Measurements from ENCODE around the gene EAF2. TPM values are rescaled to one million over a fixed set of nuclear protein-coding genes. Genes with fewer than 3 reads are reported as not detected.
A peak's percentile ranks its signal among the peaks of the same experiment; 100 is the strongest.
"Not testable (repeated sequence)": the region's sequence is repeated elsewhere in the genome, so short reads cannot be mapped to it uniquely, and the experiment has no call there.

The EAF2 gene
- total and polyA plus RNA-seq, 5 donors from 2014 or later, result 5.7 to 15.2 (median 8.3) TPM

DNA sequence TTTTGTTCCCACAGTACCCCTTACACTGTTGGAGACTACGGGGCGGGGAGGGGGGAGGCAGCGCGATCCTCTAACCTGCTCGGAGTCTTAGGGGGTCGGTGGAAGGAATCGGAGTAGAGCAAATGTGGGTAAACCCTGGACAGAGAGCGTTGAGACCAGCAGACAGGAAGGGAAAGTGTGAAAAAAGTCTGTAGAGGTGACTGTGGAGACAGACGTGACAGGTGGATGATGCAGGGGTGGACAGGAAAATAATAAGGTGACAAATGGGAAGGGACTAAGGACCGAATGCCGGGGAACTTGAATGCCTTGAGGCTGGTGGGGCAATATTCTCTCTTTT lies 424 bp downstream of the EAF2 start:
- Mint-ChIP-seq H3K4me3 (peak overlapping the region; percentile 90 to 96 (median 96)), H3K9me3 (no peaks in the 10 kb centered on the region), H3K4me1 (peaks cover 29 to 60% (median 45%) of the 10 kb centered on the region in 4 donors), H3K36me3 (peaks cover 14% of the 10 kb centered on the region), H3K27me3 (peaks cover 6% of the 10 kb centered on the region), H3K27ac (peak overlapping the region in 2 of 3 donors; percentile 94 to 95)
- DNase-seq (no peak), ATAC-seq (ENCODE audit: low read depth in 2 of 2) (no peak)
- Histone ChIP-seq H3K36me3 (ENCODE audit: control insufficient read depth, insufficient read depth, low read length) (peaks cover 8% of the 10 kb centered on the region), H3K27me3 (ENCODE audit: control insufficient read depth, insufficient read depth, low read length) (no peaks in the 10 kb centered on the region), H3K27ac (ENCODE audit: insufficient read depth, low read length, poor library complexity, severe bottlenecking) (peak overlapping the region; percentile 87), H3K9me3 (ENCODE audit: control insufficient read depth in 2 of 2, low read length in 2 of 2) (no peaks in the 10 kb centered on the region), H3K4me1 (ENCODE audit: control insufficient read depth, insufficient read depth, low read length, poor library complexity, severe bottlenecking) (peaks cover 31% of the 10 kb centered on the region), H3K4me3 (ENCODE audit: low read depth, low read length) (peak overlapping the region; percentile 95)

DNA sequence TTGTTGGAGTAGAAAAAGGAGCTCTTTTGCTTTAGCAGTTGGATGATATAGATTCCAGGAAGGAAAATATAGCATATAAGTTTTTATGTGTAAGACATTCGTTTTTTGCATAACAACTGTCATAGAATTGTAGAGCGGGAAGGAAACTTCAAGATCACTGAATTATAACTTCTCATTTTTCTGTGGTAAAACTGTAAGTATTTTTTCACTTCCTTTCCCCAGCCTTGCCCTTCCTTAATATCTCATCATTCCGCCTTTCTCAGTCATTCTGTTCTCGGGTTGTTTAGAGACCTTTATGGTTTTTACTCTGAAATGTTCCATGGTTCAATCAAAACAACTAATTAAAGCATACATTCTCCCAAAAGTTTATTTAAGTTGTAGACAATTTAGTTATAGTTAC lies 1.1 kb downstream of the EAF2 start:
- Histone ChIP-seq H3K9me3 (ENCODE audit: control insufficient read depth in 2 of 2, low read length in 2 of 2) (no peaks in the 10 kb centered on the region), H3K36me3 (ENCODE audit: control insufficient read depth, insufficient read depth, low read length) (peaks cover 8% of the 10 kb centered on the region), H3K4me1 (ENCODE audit: control insufficient read depth, insufficient read depth, low read length, poor library complexity, severe bottlenecking) (peaks cover 31% of the 10 kb centered on the region), H3K4me3 (ENCODE audit: low read depth, low read length) (peak overlapping the region; percentile 95), H3K27ac (ENCODE audit: insufficient read depth, low read length, poor library complexity, severe bottlenecking) (no peak overlapping the region), H3K27me3 (ENCODE audit: control insufficient read depth, insufficient read depth, low read length) (no peaks in the 10 kb centered on the region)
- H3K9me3 Mint-ChIP-seq, result no peaks in the 10 kb centered on the region
- peaks cover 27 to 54% (median 41%) of the 10 kb centered on the region in 4 donors for H3K4me1 Mint-ChIP-seq
- DNase-seq (peak in 1 of 3 donors; percentile 11), ATAC-seq (ENCODE audit: low read depth in 2 of 2) (no peak)
- peak overlapping the region; percentile 90 to 96 (median 96) for H3K4me3 Mint-ChIP-seq
- peaks cover 6% of the 10 kb centered on the region for H3K27me3 Mint-ChIP-seq
- peak overlapping the region in 2 of 3 donors; percentile 94 to 95 for H3K27ac Mint-ChIP-seq
- peaks cover 9% of the 10 kb centered on the region for H3K36me3 Mint-ChIP-seq

DNA sequence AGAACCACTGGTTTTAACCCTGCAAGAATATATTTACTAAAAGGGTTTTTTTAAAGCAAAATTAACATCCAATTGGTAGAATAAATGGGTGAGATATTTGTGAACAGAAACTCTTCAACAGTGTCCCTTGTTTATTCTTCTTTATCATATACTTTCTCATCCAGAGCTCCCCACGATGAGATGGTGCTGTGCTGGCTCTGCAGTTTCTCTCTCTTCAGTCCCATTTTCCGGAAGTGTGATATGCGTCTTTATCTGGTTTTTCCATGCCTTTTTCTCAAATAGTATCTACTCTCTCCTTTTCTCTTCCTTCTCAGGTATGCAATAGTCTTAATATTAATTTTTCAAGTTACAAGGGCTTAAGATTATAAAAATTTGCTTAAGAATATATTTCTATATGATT lies 1.5 kb downstream of the EAF2 start:
- H3K27me3 Mint-ChIP-seq, result peaks cover 6% of the 10 kb centered on the region
- peak overlapping the region in 1 of 3 donors; percentile 67 for H3K27ac Mint-ChIP-seq
- H3K4me3 ChIP-seq (ENCODE audit: low read depth, low read length), result peak overlapping the region; percentile 95
- DNase-seq (no peak), ATAC-seq (ENCODE audit: low read depth in 2 of 2) (no peak)
- H3K4me3 Mint-ChIP-seq, result peak overlapping the region; percentile 90 to 96 (median 96)
- peaks cover 9% of the 10 kb centered on the region for H3K36me3 Mint-ChIP-seq
- no peaks in the 10 kb centered on the region for H3K9me3 ChIP-seq (ENCODE audit: control insufficient read depth in 2 of 2, low read length in 2 of 2)
- no peaks in the 10 kb centered on the region for H3K9me3 Mint-ChIP-seq
- no peak overlapping the region for H3K27ac ChIP-seq (ENCODE audit: insufficient read depth, low read length, poor library complexity, severe bottlenecking)
- no peaks in the 10 kb centered on the region for H3K27me3 ChIP-seq (ENCODE audit: control insufficient read depth, insufficient read depth, low read length)
- peaks cover 31% of the 10 kb centered on the region for H3K4me1 ChIP-seq (ENCODE audit: control insufficient read depth, insufficient read depth, low read length, poor library complexity, severe bottlenecking)
- peaks cover 5% of the 10 kb centered on the region for H3K36me3 ChIP-seq (ENCODE audit: control insufficient read depth, insufficient read depth, low read length)
- peaks cover 27 to 50% (median 39%) of the 10 kb centered on the region in 4 donors for H3K4me1 Mint-ChIP-seq

DNA sequence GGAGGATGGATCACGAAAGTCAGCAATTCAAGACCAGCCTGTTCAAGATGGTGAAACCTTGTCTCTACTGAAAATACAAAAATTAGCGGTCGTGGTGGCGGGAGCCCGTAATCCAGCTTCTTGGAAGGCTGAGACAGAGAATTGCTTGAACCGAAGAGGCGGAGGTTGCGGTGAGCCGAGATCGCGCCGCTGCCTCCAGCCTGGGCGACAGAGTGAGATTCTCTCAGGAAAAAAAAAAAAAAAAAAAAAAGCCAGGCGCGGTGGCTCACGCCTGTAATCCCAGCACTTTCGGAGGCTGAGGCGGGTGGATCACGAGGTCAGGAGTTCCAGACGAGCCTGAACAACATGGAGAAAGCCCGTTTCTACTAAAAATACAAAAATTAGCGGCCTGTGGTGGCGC lies 5.0 kb downstream of the EAF2 start:
- DNase-seq, result no peak
- H3K9me3 ChIP-seq (ENCODE audit: control insufficient read depth in 2 of 2, low read length in 2 of 2), result no peaks in the 10 kb centered on the region

DNA sequence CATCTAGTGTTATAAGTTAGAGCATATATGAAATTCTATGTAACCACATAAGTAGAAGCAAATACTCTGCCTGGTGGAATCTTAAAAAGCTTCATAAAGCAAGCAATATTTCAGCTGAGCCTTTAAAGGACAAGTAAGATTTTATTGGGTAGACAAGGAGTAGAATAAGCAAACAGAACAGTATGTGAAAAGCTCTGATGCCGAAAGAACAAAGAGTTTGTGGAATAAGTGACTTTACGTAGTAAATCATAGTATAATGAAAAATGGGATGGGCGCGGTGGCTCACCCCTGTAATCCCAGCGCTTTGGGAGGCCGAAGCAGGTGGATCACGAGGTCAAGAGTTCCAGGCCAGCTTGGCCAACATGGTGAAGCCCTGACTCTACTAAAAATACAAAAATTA lies 9.9 kb downstream of the EAF2 start:
- no peak for DNase-seq
- no peak for ATAC-seq (ENCODE audit: low read depth in 2 of 2)
- H3K4me1 ChIP-seq (ENCODE audit: control insufficient read depth, insufficient read depth, low read length, poor library complexity, severe bottlenecking), result no peaks in the 10 kb centered on the region
- Mint-ChIP-seq H3K9me3 (no peaks in the 10 kb centered on the region), H3K4me1 (peaks cover 0 to 6% (median 2%) of the 10 kb centered on the region in 4 donors), H3K36me3 (peaks cover 11% of the 10 kb centered on the region), H3K4me3 (no peak overlapping the region), H3K27ac (no peak overlapping the region), H3K27me3 (no peaks in the 10 kb centered on the region)
- H3K27me3 ChIP-seq (ENCODE audit: control insufficient read depth, insufficient read depth, low read length), result no peaks in the 10 kb centered on the region
- H3K27ac ChIP-seq (ENCODE audit: insufficient read depth, low read length, poor library complexity, severe bottlenecking), result no peak overlapping the region
- H3K4me3 ChIP-seq (ENCODE audit: low read depth, low read length), result no peak overlapping the region
- no peaks in the 10 kb centered on the region for H3K9me3 ChIP-seq (ENCODE audit: control insufficient read depth in 2 of 2, low read length in 2 of 2)
- no peaks in the 10 kb centered on the region for H3K36me3 ChIP-seq (ENCODE audit: control insufficient read depth, insufficient read depth, low read length)

More for the DNA sequence above, 5.0 kb downstream of the EAF2 start:
- H3K36me3 ChIP-seq (ENCODE audit: control insufficient read depth, insufficient read depth, low read length), result no peaks in the 10 kb centered on the region
- H3K4me1 Mint-ChIP-seq, result peaks cover 8 to 24% (median 17%) of the 10 kb centered on the region in 4 donors
- H3K4me3 ChIP-seq (ENCODE audit: low read depth, low read length), result no peak overlapping the region
- no peak overlapping the region for H3K4me3 Mint-ChIP-seq
- H3K27ac ChIP-seq (ENCODE audit: insufficient read depth, low read length, poor library complexity, severe bottlenecking), result no peak overlapping the region
- H3K36me3 Mint-ChIP-seq, result peaks cover 3% of the 10 kb centered on the region
- ATAC-seq (ENCODE audit: low read depth in 2 of 2), result no peak
- peaks cover 3% of the 10 kb centered on the region for H3K27me3 Mint-ChIP-seq
- H3K27me3 ChIP-seq (ENCODE audit: control insufficient read depth, insufficient read depth, low read length), result no peaks in the 10 kb centered on the region
- no peak overlapping the region for H3K27ac Mint-ChIP-seq
- H3K4me1 ChIP-seq (ENCODE audit: control insufficient read depth, insufficient read depth, low read length, poor library complexity, severe bottlenecking), result peaks cover 10% of the 10 kb centered on the region
- no peaks in the 10 kb centered on the region for H3K9me3 Mint-ChIP-seq

DNA sequence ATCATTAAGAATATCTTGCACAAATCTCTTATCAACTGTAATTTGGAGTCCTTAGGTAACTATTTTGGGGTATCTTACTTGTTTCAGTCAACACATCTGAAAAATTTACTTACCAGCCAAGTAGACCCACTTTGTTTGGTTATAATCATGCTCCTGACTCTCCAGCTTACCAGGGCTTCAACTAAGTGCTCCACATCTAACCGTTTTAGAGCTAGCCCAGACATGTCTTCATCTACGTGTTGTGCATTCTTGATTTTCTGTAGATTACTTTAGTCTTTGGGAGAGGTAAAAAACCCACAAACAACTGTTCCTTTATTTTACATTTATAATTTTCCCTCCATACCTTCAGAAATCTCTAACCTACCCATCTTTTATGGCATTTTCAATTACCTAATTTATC lies 17.2 kb downstream of the EAF2 start:
- Histone ChIP-seq H3K4me3 (ENCODE audit: low read depth, low read length) (no peak overlapping the region), H3K27me3 (ENCODE audit: control insufficient read depth, insufficient read depth, low read length) (no peaks in the 10 kb centered on the region), H3K36me3 (ENCODE audit: control insufficient read depth, insufficient read depth, low read length) (no peaks in the 10 kb centered on the region), H3K4me1 (ENCODE audit: control insufficient read depth, insufficient read depth, low read length, poor library complexity, severe bottlenecking) (no peaks in the 10 kb centered on the region), H3K27ac (ENCODE audit: insufficient read depth, low read length, poor library complexity, severe bottlenecking) (no peak overlapping the region), H3K9me3 (ENCODE audit: control insufficient read depth in 2 of 2, low read length in 2 of 2) (no peaks in the 10 kb centered on the region)
- H3K27ac Mint-ChIP-seq, result no peak overlapping the region
- ATAC-seq (ENCODE audit: low read depth in 2 of 2) (no peak), DNase-seq (no peak)
- peaks cover 0 to 2% (median 0%) of the 10 kb centered on the region in 7 donors for H3K9me3 Mint-ChIP-seq
- no peaks in the 10 kb centered on the region for H3K4me1 Mint-ChIP-seq
- H3K27me3 Mint-ChIP-seq, result no peaks in the 10 kb centered on the region
- peaks cover 4% of the 10 kb centered on the region for H3K36me3 Mint-ChIP-seq
- H3K4me3 Mint-ChIP-seq, result no peak overlapping the region

DNA sequence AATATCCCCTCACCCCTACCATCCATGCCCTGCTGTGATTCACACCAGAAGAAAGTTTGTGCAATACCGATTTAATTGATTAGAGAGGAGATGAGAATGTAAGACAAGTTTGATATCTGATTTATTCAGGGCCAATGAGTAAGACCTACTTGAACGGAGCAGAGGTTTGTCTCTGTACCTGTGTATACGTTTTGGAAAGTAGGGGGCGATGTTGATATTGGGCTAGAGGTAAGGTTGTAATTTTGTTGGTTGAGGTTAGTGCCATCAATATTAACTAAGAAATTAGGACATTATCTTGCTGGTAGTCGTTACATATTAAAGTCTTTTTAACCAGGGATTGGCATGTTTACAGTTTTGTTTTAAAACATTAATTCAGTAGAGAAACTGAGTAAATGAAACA lies 20.5 kb downstream of the EAF2 start:
- Histone ChIP-seq H3K27me3 (ENCODE audit: control insufficient read depth, insufficient read depth, low read length) (no peaks in the 10 kb centered on the region), H3K27ac (ENCODE audit: insufficient read depth, low read length, poor library complexity, severe bottlenecking) (no peak overlapping the region), H3K9me3 (ENCODE audit: control insufficient read depth in 2 of 2, low read length in 2 of 2) (no peaks in the 10 kb centered on the region), H3K36me3 (ENCODE audit: control insufficient read depth, insufficient read depth, low read length) (no peaks in the 10 kb centered on the region), H3K4me3 (ENCODE audit: low read depth, low read length) (no peak overlapping the region), H3K4me1 (ENCODE audit: control insufficient read depth, insufficient read depth, low read length, poor library complexity, severe bottlenecking) (no peaks in the 10 kb centered on the region)
- Mint-ChIP-seq H3K4me3 (no peak overlapping the region), H3K27me3 (no peaks in the 10 kb centered on the region), H3K9me3 (peaks cover 0 to 3% (median 0%) of the 10 kb centered on the region in 7 donors), H3K27ac (no peak overlapping the region), H3K36me3 (peaks cover 21% of the 10 kb centered on the region), H3K4me1 (no peaks in the 10 kb centered on the region)
- ATAC-seq (ENCODE audit: low read depth in 2 of 2), result no peak
- peak in 1 of 3 donors; percentile 62 for DNase-seq

DNA sequence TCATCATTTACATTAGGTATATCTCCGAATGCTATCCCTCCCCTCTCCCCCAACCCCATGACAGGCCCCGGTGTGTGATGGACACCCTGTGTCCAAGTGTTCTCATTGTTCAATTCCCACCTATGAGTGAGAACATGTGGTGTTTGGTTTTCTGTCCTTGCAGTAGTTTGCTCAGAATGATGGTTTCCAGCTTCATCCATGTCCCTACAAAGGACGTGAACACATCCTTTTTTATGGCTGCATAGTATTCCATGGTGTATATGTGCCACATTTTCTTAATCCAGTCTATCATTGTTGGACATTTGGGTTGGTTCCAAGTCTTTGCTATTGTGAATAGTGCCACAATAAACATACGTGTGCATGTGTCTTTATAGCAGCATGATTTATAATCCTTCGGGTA lies 22.8 kb downstream of the EAF2 start:
- not testable (repeated sequence) for H3K4me1 Mint-ChIP-seq; H3K27me3 Mint-ChIP-seq; H3K27me3 ChIP-seq (ENCODE audit: control insufficient read depth, insufficient read depth, low read length); H3K4me1 ChIP-seq (ENCODE audit: control insufficient read depth, insufficient read depth, low read length, poor library complexity, severe bottlenecking); H3K36me3 ChIP-seq (ENCODE audit: control insufficient read depth, insufficient read depth, low read length); H3K27ac ChIP-seq (ENCODE audit: insufficient read depth, low read length, poor library complexity, severe bottlenecking); H3K9me3 Mint-ChIP-seq; DNase-seq; H3K9me3 ChIP-seq (ENCODE audit: control insufficient read depth in 2 of 2, low read length in 2 of 2); H3K4me3 ChIP-seq (ENCODE audit: low read depth, low read length); H3K4me3 Mint-ChIP-seq; H3K27ac Mint-ChIP-seq; ATAC-seq (ENCODE audit: low read depth in 2 of 2)
- peaks cover 38% of the 10 kb centered on the region for H3K36me3 Mint-ChIP-seq
